NOMO-1 treated with DMSO at 0.1 percent for 48 hours (cell line): ENCODE data around the gene PRKCB.
"Not testable (repeated sequence)": the region's sequence is repeated elsewhere in the genome, so short reads cannot be mapped to it uniquely, and the experiment has no call there.

Source experiments
- DNase-seq: peaks from one replicate; lab custom pipeline; 2025; ENCODE audit not compliant: unreplicated experiment; lab: John Stamatoyannopoulos, UW

Gene PRKCB

GRCh38 chr16:24075302-24075701, 239.5 kb downstream of the PRKCB start:
- DNase-seq: no peak

- DNase-seq: no peak
Observed at GRCh38 chr16:24075931-24076716, 240.3 kb downstream of the PRKCB start.

GRCh38 chr16:24077292-24077691, 241.5 kb downstream of the PRKCB start:
- DNase-seq: no peak

GRCh38 chr16:24077966-24078365, 242.2 kb downstream of the PRKCB start:
- DNase-seq: no peak

- no peak for DNase-seq
Observed at GRCh38 chr16:24085666-24086065, 249.9 kb downstream of the PRKCB start.

GRCh38 chr16:24087891-24088410, 252.2 kb downstream of the PRKCB start:
- DNase-seq: no peak

GRCh38 chr16:24088767-24089166, 253.0 kb downstream of the PRKCB start:
- DNase-seq: no peak

GRCh38 chr16:24091125-24091524, 255.3 kb downstream of the PRKCB start:
- DNase-seq: no peak

- DNase-seq: no peak
Observed at GRCh38 chr16:24093049-24093448, 257.3 kb downstream of the PRKCB start.

GRCh38 chr16:24094660-24095059, 258.9 kb downstream of the PRKCB start:
- no peak for DNase-seq

GRCh38 chr16:24098896-24099295, 263.1 kb downstream of the PRKCB start:
- no peak for DNase-seq

GRCh38 chr16:24101431-24101830, 265.6 kb downstream of the PRKCB start:
- DNase-seq: no peak

GRCh38 chr16:24102209-24102660, 266.5 kb downstream of the PRKCB start:
- no peak for DNase-seq

GRCh38 chr16:24105471-24105870, 269.7 kb downstream of the PRKCB start:
- not testable (repeated sequence) for DNase-seq

- DNase-seq: not testable (repeated sequence)
Observed at GRCh38 chr16:24108090-24108489, 272.3 kb downstream of the PRKCB start.

GRCh38 chr16:24111724-24112302, 276.0 kb downstream of the PRKCB start:
- no peak for DNase-seq

- DNase-seq: no peak
Observed at GRCh38 chr16:24113115-24113745, 277.4 kb downstream of the PRKCB start.

GRCh38 chr16:24114876-24115275, 279.1 kb downstream of the PRKCB start:
- DNase-seq: no peak

GRCh38 chr16:24116046-24116776, 280.4 kb downstream of the PRKCB start:
- DNase-seq: no peak

- DNase-seq: no peak
Observed at GRCh38 chr16:24116989-24117388, 281.2 kb downstream of the PRKCB start.

- no peak for DNase-seq
Observed at GRCh38 chr16:24117680-24118079, 281.9 kb downstream of the PRKCB start.
